ENCODE results near the gene SOX8. TPM values are rescaled to one million over a fixed set of nuclear protein-coding genes. Genes with fewer than 3 reads are reported as not detected.

Gene SOX8
- total RNA-seq, 4 donors from 2014 or later, result 0.15 to 0.78 (median 0.27) TPM; not detected in 1

DNA sequence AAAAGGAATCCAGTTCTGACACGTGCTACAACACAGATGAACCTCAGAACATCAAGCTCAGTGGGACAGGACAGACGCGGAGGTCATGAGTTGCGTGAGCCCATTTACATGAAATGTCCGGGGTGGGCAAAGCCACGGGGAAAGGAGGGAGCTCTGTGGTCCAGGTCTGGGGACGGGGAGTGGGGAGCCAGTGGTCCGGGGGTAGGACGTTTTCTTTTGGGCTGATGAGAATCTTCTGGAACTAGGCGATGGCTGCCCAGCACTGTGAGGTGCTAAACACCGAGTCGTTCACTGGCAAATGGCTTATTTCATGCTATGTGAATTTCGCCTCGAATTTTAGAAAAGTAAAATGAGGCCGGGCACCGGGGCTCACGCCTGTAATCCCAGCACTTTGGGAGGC lies 8.2 kb upstream of the SOX8 start:
- TF ChIP-seq, protein P1, sequence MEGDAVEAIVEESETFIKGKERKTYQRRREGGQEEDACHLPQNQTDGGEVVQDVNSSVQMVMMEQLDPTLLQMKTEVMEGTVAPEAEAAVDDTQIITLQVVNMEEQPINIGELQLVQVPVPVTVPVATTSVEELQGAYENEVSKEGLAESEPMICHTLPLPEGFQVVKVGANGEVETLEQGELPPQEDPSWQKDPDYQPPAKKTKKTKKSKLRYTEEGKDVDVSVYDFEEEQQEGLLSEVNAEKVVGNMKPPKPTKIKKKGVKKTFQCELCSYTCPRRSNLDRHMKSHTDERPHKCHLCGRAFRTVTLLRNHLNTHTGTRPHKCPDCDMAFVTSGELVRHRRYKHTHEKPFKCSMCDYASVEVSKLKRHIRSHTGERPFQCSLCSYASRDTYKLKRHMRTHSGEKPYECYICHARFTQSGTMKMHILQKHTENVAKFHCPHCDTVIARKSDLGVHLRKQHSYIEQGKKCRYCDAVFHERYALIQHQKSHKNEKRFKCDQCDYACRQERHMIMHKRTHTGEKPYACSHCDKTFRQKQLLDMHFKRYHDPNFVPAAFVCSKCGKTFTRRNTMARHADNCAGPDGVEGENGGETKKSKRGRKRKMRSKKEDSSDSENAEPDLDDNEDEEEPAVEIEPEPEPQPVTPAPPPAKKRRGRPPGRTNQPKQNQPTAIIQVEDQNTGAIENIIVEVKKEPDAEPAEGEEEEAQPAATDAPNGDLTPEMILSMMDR (IDR thresholded peaks at IDR 0.05), result no peak
- TF ChIP-seq POLR2A (IDR thresholded peaks at IDR 0.05), result no peak
- Histone ChIP-seq H3K27me3 (no peaks in the 10 kb centered on the region), H3K4me3 (replicated peaks in 1 of 3) (no peak overlapping the region), H3K36me3 (no peaks in the 10 kb centered on the region), H3K9me3 (no peaks in the 10 kb centered on the region), H3K4me1 (peaks cover 15 to 27% of the 10 kb centered on the region in 2 donors), H3K27ac (peak overlapping the region in 2 of 3 donors; percentile 3 to 50)
- intact Hi-C loops (cut with DNase I), result no loop called here
- no peak for DNase-seq
- 91 to 93% methylated on average over 17 of the region's 17 CpGs for WGBS, 2 donors

DNA sequence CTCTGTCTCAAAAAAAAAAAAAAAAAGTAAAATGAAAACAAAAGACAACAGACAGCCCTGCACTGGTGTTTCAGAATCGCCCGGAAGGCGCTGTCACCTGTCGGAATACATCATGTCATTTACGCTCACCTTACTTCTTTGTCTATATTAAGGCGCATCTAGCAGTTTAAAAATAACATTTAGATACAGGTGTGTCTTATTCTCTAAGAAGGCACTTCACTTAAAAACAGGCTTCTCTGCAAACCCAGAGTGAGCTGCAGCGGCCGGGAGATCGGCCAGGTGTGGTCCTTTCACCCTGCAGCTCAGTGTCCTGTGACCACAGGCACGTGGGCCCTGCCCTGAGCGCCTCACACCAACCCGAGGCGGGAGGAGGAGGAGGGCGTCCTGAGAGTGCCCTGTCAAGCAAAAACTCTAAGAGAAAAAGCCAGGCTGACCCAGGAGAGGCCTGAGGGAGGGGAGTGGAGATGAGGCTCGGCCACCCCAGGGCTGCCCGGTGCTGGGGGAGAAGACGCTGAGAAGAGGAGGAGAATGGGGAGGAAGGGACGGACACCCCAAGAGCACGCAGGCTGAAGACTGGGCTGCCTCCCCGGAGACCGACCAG lies 7.5 kb upstream of the SOX8 start:
- WGBS, 2 donors, result 29 to 51% methylated on average over 17 to 21 of the region's 21 CpGs
- peak; percentile 94 for DNase-seq
- Histone ChIP-seq H3K27me3 (no peaks in the 10 kb centered on the region), H3K36me3 (no peaks in the 10 kb centered on the region), H3K9me3 (no peaks in the 10 kb centered on the region), H3K4me1 (peaks cover 14 to 27% of the 10 kb centered on the region in 2 donors), H3K4me3 (replicated peaks in 1 of 3) (no peak overlapping the region), H3K27ac (peak overlapping the region; percentile 3 to 50 (median 44))
- intact Hi-C loops (cut with DNase I), result no loop called here
- TF ChIP-seq, protein P1 (IDR thresholded peaks at IDR 0.05), result no peak
- TF ChIP-seq POLR2A (IDR thresholded peaks at IDR 0.05), result no peak

DNA sequence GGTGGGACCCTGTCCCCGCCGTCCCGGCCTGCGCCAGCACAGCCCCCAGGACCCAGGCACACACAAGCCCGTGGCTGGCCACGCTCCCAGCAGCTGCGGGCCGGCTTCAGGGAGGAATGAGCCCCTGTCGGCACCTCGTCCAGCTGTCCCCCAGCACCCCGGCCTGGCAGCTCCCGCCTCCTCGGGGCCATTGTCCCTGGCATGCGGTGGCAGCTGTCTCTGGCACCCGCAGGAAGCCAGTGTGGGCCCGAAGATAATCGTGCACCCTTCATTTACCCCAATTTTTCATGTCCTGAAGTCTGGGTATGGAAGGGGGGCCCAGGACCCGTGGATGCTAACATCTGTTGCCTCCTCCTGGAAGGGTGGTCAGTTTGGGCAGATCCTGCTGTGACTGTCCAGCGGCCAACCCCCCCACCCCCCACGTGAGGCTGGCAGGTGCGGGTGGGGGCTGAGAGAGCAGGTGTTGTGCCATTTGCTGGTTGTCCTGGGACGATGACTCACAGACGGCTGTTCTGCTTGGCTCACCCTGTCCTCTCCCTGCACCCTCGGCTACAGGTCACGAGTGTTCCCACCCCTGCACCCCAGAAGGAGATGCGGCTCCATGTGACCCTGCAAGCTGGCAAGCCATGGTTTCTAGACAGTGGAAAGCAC lies 6.8 kb upstream of the SOX8 start:
- WGBS, 2 donors, result 58 to 86% methylated on average over 11 to 13 of the region's 26 CpGs
- H3K27me3 ChIP-seq, result no peaks in the 10 kb centered on the region
- H3K4me3 ChIP-seq (replicated peaks in 1 of 3), result no peak overlapping the region
- H3K27ac ChIP-seq, result peak overlapping the region in 2 of 3 donors; percentile 21 to 44
- peak; percentile 26 to 27 for DNase-seq
- peaks cover 8 to 22% of the 10 kb centered on the region in 2 donors for H3K4me1 ChIP-seq
- no peaks in the 10 kb centered on the region for H3K9me3 ChIP-seq
- TF ChIP-seq, protein P1 (IDR thresholded peaks at IDR 0.05), result no peak
- no peak for TF ChIP-seq POLR2A (IDR thresholded peaks at IDR 0.05)
- H3K36me3 ChIP-seq, result no peaks in the 10 kb centered on the region
- intact Hi-C loops (cut with DNase I), result no loop called here

DNA sequence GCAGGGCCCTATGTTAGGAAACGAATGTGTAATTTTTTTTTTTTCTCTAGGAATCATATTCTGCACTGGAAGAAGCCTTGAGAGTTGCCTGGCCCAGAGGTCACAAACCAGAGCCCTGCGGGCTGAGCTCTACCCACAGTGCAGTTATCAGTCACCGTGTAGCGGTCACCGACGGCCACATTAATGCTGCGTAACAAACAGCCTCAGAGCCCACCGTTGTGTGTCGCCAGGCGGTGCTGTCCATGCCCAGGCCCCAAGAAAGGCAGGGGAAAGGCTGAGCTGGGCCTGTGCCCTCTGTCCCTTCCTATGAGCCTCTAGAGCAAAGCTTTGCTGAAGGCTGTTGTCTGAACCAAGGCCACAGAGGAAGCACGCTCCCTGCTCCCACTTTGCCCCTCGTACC lies 6.3 kb upstream of the SOX8 start:
- WGBS, 2 donors, result 96 to 99% methylated on average over 10 to 12 of the region's 12 CpGs
- no peaks in the 10 kb centered on the region for H3K9me3 ChIP-seq
- no peak for DNase-seq
- H3K4me3 ChIP-seq (replicated peaks in 1 of 3), result no peak overlapping the region
- no peak for TF ChIP-seq POLR2A (IDR thresholded peaks at IDR 0.05)
- TF ChIP-seq, protein P1 (IDR thresholded peaks at IDR 0.05), result no peak
- peaks cover 4% of the 10 kb centered on the region for H3K27me3 ChIP-seq
- H3K36me3 ChIP-seq, result no peaks in the 10 kb centered on the region
- H3K27ac ChIP-seq, result no peak overlapping the region
- intact Hi-C loops (cut with DNase I), result no loop called here
- H3K4me1 ChIP-seq, result peaks cover 7 to 22% of the 10 kb centered on the region in 2 donors

DNA sequence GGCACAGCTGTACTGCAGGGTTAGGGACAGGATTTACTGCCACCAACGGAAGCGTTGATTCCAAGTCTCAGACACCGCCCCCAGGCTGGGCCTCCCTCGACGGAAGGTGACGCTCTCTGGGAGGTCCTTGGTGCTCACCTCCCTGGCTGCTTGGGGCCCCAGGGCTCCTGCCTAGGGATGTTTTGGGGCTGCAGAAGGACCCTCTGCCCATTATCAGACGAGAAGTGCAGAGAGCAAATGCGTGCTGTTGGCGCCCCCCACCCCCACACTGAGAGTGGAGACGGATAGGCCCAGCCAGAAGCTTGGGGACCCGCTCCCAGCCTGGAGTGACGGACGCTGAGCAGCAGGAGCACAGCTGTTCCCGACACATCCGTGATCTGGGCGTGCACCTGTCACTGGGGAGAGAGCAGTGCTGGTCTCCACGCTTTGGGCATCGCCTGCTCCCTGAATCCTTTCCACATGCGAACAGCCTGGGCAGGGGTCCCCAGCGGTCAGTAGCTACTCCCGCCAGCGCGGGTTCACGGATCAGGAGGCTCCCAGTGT lies 5.1 kb upstream of the SOX8 start:
- no peak for DNase-seq
- Histone ChIP-seq H3K4me3 (replicated peaks in 1 of 3) (no peak overlapping the region), H3K27ac (no peak overlapping the region), H3K9me3 (no peaks in the 10 kb centered on the region), H3K27me3 (peaks cover 6% of the 10 kb centered on the region), H3K36me3 (no peaks in the 10 kb centered on the region), H3K4me1 (peaks cover 8 to 28% of the 10 kb centered on the region in 2 donors)
- intact Hi-C loops (cut with DNase I), result no loop called here
- WGBS, 2 donors, result 91 to 95% methylated on average over 13 to 16 of the region's 24 CpGs
- TF ChIP-seq POLR2A (IDR thresholded peaks at IDR 0.05), result no peak
- TF ChIP-seq, protein P1 (IDR thresholded peaks at IDR 0.05), result no peak
